ENCODE data around the gene FKBP1A. TPM values are rescaled to one million over a fixed set of nuclear protein-coding genes. Genes with fewer than 3 reads are reported as not detected.

FKBP1A gene
- polyA plus RNA-seq (2013, experiment 1 of 2), result 224 TPM
- 224 TPM for polyA plus RNA-seq (2013, experiment 2 of 2)

GRCh38 chr20:1392693-1393506, at the start of gene FKBP1A:
Gene FKBP1A (minus strand): TSS chr20:1393054. CDS start chr20:1392998, 56 bp downstream.
- Histone ChIP-seq H3K27me3 (ENCODE audit: insufficient read depth, low read length) (peaks cover 37% of the 10 kb centered on the region), H3K9ac (ENCODE audit: low read depth, low read length) (peak within 1 kb of the TSS; percentile 71), H3K4me3 (ENCODE audit: low read length) (peak within 1 kb of the TSS; percentile 70), H3K36me3 (ENCODE audit: insufficient read depth, low read length) (0 out of 2 replicates have a peak, but pooled peaks cover 3% of the 10 kb centered on the region), H3K4me1 (ENCODE audit: insufficient read depth, low read length) (peaks cover 26% of the 10 kb centered on the region), H3K27ac (ENCODE audit: low read depth, low read length) (0 out of 2 replicates have a peak within 1 kb of the TSS, but pooled peaks have one; percentile 1), H3K9me3 (ENCODE audit: insufficient read depth, low read depth, low read length) (no peaks in the 10 kb centered on the region)
- under 1% methylated on average over 78 of the region's 79 CpGs for WGBS

GRCh38 chr20:1442304-1442703, 49.5 kb upstream of the FKBP1A start:
- no peaks in the 10 kb centered on the region for H3K27me3 ChIP-seq (ENCODE audit: insufficient read depth, low read length)
- H3K4me1 ChIP-seq (ENCODE audit: insufficient read depth, low read length), result no peaks in the 10 kb centered on the region
- H3K4me3 ChIP-seq (ENCODE audit: low read length), result no peak overlapping the region
- peaks cover 55% of the 10 kb centered on the region for H3K36me3 ChIP-seq (ENCODE audit: insufficient read depth, low read length)
- WGBS, result 93% methylated on average over 2 of the region's 2 CpGs
- no peaks in the 10 kb centered on the region for H3K9me3 ChIP-seq (ENCODE audit: insufficient read depth, low read depth, low read length)
- no peak overlapping the region for H3K9ac ChIP-seq (ENCODE audit: low read depth, low read length)
- no peak overlapping the region for H3K27ac ChIP-seq (ENCODE audit: low read depth, low read length)

GRCh38 chr20:1441133-1441532, 48.3 kb upstream of the FKBP1A start:
- Histone ChIP-seq H3K27me3 (ENCODE audit: insufficient read depth, low read length) (no peaks in the 10 kb centered on the region), H3K4me1 (ENCODE audit: insufficient read depth, low read length) (no peaks in the 10 kb centered on the region), H3K36me3 (ENCODE audit: insufficient read depth, low read length) (peaks cover 44% of the 10 kb centered on the region), H3K9ac (ENCODE audit: low read depth, low read length) (no peak overlapping the region), H3K27ac (ENCODE audit: low read depth, low read length) (no peak overlapping the region), H3K4me3 (ENCODE audit: low read length) (no peak overlapping the region), H3K9me3 (ENCODE audit: insufficient read depth, low read depth, low read length) (no peaks in the 10 kb centered on the region)
- 95% methylated on average over 3 of the region's 3 CpGs for WGBS

GRCh38 chr20:1440024-1440423, 47.2 kb upstream of the FKBP1A start:
- Histone ChIP-seq H3K27me3 (ENCODE audit: insufficient read depth, low read length) (no peaks in the 10 kb centered on the region), H3K27ac (ENCODE audit: low read depth, low read length) (no peak overlapping the region), H3K4me1 (ENCODE audit: insufficient read depth, low read length) (no peaks in the 10 kb centered on the region), H3K4me3 (ENCODE audit: low read length) (no peak overlapping the region), H3K9ac (ENCODE audit: low read depth, low read length) (no peak overlapping the region), H3K36me3 (ENCODE audit: insufficient read depth, low read length) (peaks cover 33% of the 10 kb centered on the region), H3K9me3 (ENCODE audit: insufficient read depth, low read depth, low read length) (no peaks in the 10 kb centered on the region)
- 85% methylated on average over 6 of the region's 6 CpGs for WGBS

GRCh38 chr20:1438361-1438760, 45.5 kb upstream of the FKBP1A start:
- Histone ChIP-seq H3K9ac (ENCODE audit: low read depth, low read length) (no peak overlapping the region), H3K36me3 (ENCODE audit: insufficient read depth, low read length) (peaks cover 18% of the 10 kb centered on the region), H3K27me3 (ENCODE audit: insufficient read depth, low read length) (no peaks in the 10 kb centered on the region), H3K4me1 (ENCODE audit: insufficient read depth, low read length) (no peaks in the 10 kb centered on the region), H3K4me3 (ENCODE audit: low read length) (no peak overlapping the region), H3K27ac (ENCODE audit: low read depth, low read length) (no peak overlapping the region), H3K9me3 (ENCODE audit: insufficient read depth, low read depth, low read length) (peaks cover 13% of the 10 kb centered on the region; the same call in 1 of the 2 replicates)
- 100% methylated on average over 1 of the region's 1 CpG for WGBS

GRCh38 chr20:1437235-1437904, 44.5 kb upstream of the FKBP1A start:
- Histone ChIP-seq H3K36me3 (ENCODE audit: insufficient read depth, low read length) (peaks cover 9% of the 10 kb centered on the region), H3K4me1 (ENCODE audit: insufficient read depth, low read length) (peaks cover 2% of the 10 kb centered on the region; the same call in 1 of the 2 replicates), H3K9ac (ENCODE audit: low read depth, low read length) (no peak overlapping the region), H3K9me3 (ENCODE audit: insufficient read depth, low read depth, low read length) (peaks cover 13% of the 10 kb centered on the region), H3K4me3 (ENCODE audit: low read length) (no peak overlapping the region), H3K27ac (ENCODE audit: low read depth, low read length) (no peak overlapping the region), H3K27me3 (ENCODE audit: insufficient read depth, low read length) (no peaks in the 10 kb centered on the region)
- 40% methylated on average over 5 of the region's 5 CpGs for WGBS

- WGBS, result 93% methylated on average over 7 of the region's 8 CpGs
- no peak overlapping the region for H3K9ac ChIP-seq (ENCODE audit: low read depth, low read length)
- peaks cover 10% of the 10 kb centered on the region; the same call in 1 of the 2 replicates for H3K4me1 ChIP-seq (ENCODE audit: insufficient read depth, low read length)
- H3K27ac ChIP-seq (ENCODE audit: low read depth, low read length), result no peak overlapping the region
- no peaks in the 10 kb centered on the region for H3K27me3 ChIP-seq (ENCODE audit: insufficient read depth, low read length)
- H3K9me3 ChIP-seq (ENCODE audit: insufficient read depth, low read depth, low read length), result peaks cover 13% of the 10 kb centered on the region
- H3K36me3 ChIP-seq (ENCODE audit: insufficient read depth, low read length), result peaks cover 2% of the 10 kb centered on the region; the same call in 1 of the 2 replicates
- no peak overlapping the region for H3K4me3 ChIP-seq (ENCODE audit: low read length)
These were observed 43.4 kb upstream of the FKBP1A start for GRCh38 chr20:1436263-1436662.

GRCh38 chr20:1435337-1435699, 42.5 kb upstream of the FKBP1A start:
- Histone ChIP-seq H3K27ac (ENCODE audit: low read depth, low read length) (no peak overlapping the region), H3K36me3 (ENCODE audit: insufficient read depth, low read length) (peaks cover 2% of the 10 kb centered on the region; the same call in 1 of the 2 replicates), H3K27me3 (ENCODE audit: insufficient read depth, low read length) (no peaks in the 10 kb centered on the region), H3K4me3 (ENCODE audit: low read length) (no peak overlapping the region), H3K9ac (ENCODE audit: low read depth, low read length) (no peak overlapping the region), H3K9me3 (ENCODE audit: insufficient read depth, low read depth, low read length) (peaks cover 13% of the 10 kb centered on the region), H3K4me1 (ENCODE audit: insufficient read depth, low read length) (peaks cover 15% of the 10 kb centered on the region)

GRCh38 chr20:1434571-1435336, 41.9 kb upstream of the FKBP1A start:
- no peak overlapping the region for H3K9ac ChIP-seq (ENCODE audit: low read depth, low read length)
- peaks cover 2% of the 10 kb centered on the region; the same call in 1 of the 2 replicates for H3K36me3 ChIP-seq (ENCODE audit: insufficient read depth, low read length)
- no peak overlapping the region for H3K4me3 ChIP-seq (ENCODE audit: low read length)
- WGBS, result 90% methylated on average over 1 of the region's 2 CpGs
- no peak overlapping the region for H3K27ac ChIP-seq (ENCODE audit: low read depth, low read length)
- H3K27me3 ChIP-seq (ENCODE audit: insufficient read depth, low read length), result no peaks in the 10 kb centered on the region
- H3K4me1 ChIP-seq (ENCODE audit: insufficient read depth, low read length), result peaks cover 15% of the 10 kb centered on the region
- peaks cover 13% of the 10 kb centered on the region for H3K9me3 ChIP-seq (ENCODE audit: insufficient read depth, low read depth, low read length)

- H3K4me1 ChIP-seq (ENCODE audit: insufficient read depth, low read length), result peaks cover 35% of the 10 kb centered on the region
These were observed 38.3 kb upstream of the FKBP1A start for GRCh38 chr20:1431158-1431557.

More at GRCh38 chr20:1431158-1431557, 38.3 kb upstream of the FKBP1A start:
- WGBS, result 8% methylated on average over 1 of the region's 1 CpG
- Histone ChIP-seq H3K4me3 (ENCODE audit: low read length) (no peak overlapping the region), H3K9ac (ENCODE audit: low read depth, low read length) (no peak overlapping the region), H3K9me3 (ENCODE audit: insufficient read depth, low read depth, low read length) (peaks cover 13% of the 10 kb centered on the region), H3K36me3 (ENCODE audit: insufficient read depth, low read length) (peaks cover 2% of the 10 kb centered on the region; the same call in 1 of the 2 replicates), H3K27me3 (ENCODE audit: insufficient read depth, low read length) (no peaks in the 10 kb centered on the region), H3K27ac (ENCODE audit: low read depth, low read length) (no peak overlapping the region)

Measured in HUES64 (cell line).